ENCODE results near the gene MTM1.

MTM1 gene

GRCh38 chrX:150551963-150552362, 16.5 kb upstream of the MTM1 start:
- FAIRE-seq = no peak

GRCh38 chrX:150558424-150558823, 10.0 kb upstream of the MTM1 start:
- no peak for FAIRE-seq

- no peak for FAIRE-seq
Observed at GRCh38 chrX:150564838-150565237, 3.6 kb upstream of the MTM1 start.

GRCh38 chrX:150565551-150565950, 2.9 kb upstream of the MTM1 start:
- no peak for FAIRE-seq

- FAIRE-seq = no peak
Observed at GRCh38 chrX:150566734-150567182, 1.7 kb upstream of the MTM1 start.

GRCh38 chrX:150567645-150568319, 639 bp upstream of the MTM1 start:
- FAIRE-seq = no peak

GRCh38 chrX:150569155-150569477, 695 bp downstream of the MTM1 start:
- FAIRE-seq = no peak

- FAIRE-seq = no peak
Observed at GRCh38 chrX:150570512-150570911, 2.1 kb downstream of the MTM1 start.

GRCh38 chrX:150572206-150572605, 3.8 kb downstream of the MTM1 start:
- no peak for FAIRE-seq

- FAIRE-seq = peak; percentile 62
Observed at GRCh38 chrX:150573106-150573505, 4.7 kb downstream of the MTM1 start.

GRCh38 chrX:150573702-150574101, 5.3 kb downstream of the MTM1 start:
- no peak for FAIRE-seq

GRCh38 chrX:150574559-150575418, 6.4 kb downstream of the MTM1 start:
- FAIRE-seq = no peak

- FAIRE-seq = no peak
Observed at GRCh38 chrX:150575419-150575814, 7.0 kb downstream of the MTM1 start.

- FAIRE-seq = peak; percentile 96
Observed at GRCh38 chrX:150577174-150577573, 8.8 kb downstream of the MTM1 start.

GRCh38 chrX:150581093-150581775, 12.8 kb downstream of the MTM1 start:
- peak; percentile 61 for FAIRE-seq

- no peak for FAIRE-seq
Observed at GRCh38 chrX:150582338-150582948, 14.0 kb downstream of the MTM1 start.

- peak; percentile 68 for FAIRE-seq
Observed at GRCh38 chrX:150587585-150588503, 19.4 kb downstream of the MTM1 start.

GRCh38 chrX:150594584-150594983, 26.2 kb downstream of the MTM1 start:
- no peak for FAIRE-seq

GRCh38 chrX:150599226-150599625, 30.8 kb downstream of the MTM1 start:
- FAIRE-seq = no peak

GRCh38 chrX:150602296-150602695, 33.9 kb downstream of the MTM1 start:
- no peak for FAIRE-seq

- no peak for FAIRE-seq
Observed at GRCh38 chrX:150602743-150603142, 34.3 kb downstream of the MTM1 start.

GRCh38 chrX:150605603-150606002, 37.2 kb downstream of the MTM1 start:
- FAIRE-seq = no peak

Measured in colon (tissue), 2 donors.